ENCODE measurements around the gene CEP192.

Gene CEP192

GRCh38 chr18:13107074-13107473 is 115.9 kb downstream of the CEP192 start:
- no peak for DNase-seq

DNA sequence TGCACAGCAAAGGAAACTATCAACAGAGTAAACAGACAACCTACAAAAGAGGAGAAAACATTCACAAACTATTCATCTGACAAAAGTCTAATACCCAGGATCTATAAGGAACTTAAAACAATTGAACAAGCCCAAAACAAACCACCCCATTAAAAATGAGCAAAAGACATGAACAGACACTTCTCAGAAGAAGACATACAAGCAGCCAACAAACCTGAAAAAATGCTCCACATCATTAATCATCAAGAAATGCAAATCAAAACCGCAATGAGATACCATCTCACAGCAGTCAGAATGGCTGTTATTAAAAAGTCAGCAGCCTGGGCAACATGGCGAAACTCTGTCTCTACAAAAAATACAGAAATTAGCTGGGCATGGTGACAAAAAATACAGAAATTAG is 117.2 kb downstream of the CEP192 start:
- DNase-seq = no peak

DNA sequence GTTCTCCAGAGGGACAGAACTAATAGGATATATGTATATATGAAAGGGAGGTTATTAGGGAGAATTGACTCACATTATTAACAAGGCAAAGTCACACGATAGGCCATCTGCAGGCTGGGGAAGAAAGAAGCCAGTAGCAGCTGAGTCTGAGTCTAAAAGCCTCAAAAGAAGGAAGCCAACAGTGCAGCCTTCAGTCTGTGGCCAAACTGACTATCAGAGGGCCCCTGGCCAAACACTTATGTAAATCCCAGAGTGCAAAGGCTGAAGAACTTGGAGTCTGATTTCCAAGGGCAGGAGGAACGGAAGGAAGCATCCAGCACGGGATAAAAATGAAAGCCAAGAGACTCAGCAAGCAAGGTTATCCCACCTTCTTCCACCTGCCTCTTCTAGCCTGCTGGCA is 119.4 kb downstream of the CEP192 start:
- DNase-seq = no peak

DNA sequence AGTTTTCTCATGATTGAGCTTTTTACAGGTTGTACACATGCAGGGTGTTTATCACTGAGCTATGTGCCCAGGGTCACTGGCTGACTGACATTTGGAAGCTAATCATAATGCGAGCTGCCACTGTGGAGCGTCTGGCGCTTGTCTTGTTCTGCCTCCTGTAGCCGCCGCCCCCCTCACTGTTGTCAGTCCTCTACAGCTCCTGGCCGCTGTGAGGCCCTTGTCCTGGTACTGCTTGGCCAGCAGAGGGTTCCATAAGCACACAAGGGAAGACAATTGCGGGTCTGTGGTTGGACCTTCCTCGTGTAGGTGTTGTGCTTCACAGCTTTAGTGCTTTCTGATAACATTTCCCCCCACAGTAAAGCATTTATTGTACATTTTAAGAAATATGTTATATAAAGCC is 121.8 kb downstream of the CEP192 start:
- DNase-seq = no peak

- no peak for DNase-seq
These were observed 129.1 kb downstream of the CEP192 start for GRCh38 chr18:13120255-13120654.

DNA sequence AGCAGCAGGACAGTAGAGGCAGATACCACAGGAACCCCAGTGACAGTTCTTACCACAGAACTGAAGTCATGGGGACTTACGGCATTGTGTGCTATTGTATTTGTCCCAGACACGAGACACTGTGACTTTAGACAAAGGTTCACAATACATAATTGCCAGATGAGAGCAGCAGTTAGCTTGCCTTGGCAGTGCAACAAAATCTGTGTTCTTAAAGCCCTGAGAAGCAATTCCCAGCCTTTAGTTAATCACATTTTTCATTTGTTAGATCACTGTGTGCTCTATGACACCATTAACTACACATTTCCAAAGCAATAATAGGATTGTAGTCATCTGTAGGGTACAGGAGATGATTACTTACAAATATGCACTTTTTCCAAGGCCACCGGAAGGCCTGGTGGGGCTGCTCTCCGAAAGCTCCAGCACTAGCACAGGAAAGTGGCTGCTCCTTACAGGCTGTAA is 129.8 kb downstream of the CEP192 start:
- no peak for DNase-seq

GRCh38 chr18:13124411-13124810 is 133.2 kb downstream of the CEP192 start:
- no peak for DNase-seq

DNA sequence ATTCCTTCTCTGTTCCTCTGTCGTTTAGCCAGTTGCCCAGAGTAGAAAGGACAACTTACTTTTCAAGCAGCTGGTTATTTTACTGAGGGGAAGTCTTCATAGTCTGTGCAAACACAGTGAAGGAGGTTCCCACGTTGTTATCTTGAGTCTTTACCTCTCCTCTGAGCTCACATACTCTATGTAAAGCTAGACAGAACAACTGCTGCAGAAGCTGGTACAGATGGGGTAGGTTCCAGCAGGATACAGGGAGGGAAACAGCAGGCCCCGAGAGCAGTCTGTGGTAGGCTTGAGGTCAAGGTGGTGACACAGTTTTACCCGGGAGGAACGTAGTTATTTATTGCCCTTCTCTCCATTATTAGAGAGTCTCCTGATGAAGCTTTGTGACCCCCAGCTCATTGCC is 134.0 kb downstream of the CEP192 start:
- no peak for DNase-seq

DNA sequence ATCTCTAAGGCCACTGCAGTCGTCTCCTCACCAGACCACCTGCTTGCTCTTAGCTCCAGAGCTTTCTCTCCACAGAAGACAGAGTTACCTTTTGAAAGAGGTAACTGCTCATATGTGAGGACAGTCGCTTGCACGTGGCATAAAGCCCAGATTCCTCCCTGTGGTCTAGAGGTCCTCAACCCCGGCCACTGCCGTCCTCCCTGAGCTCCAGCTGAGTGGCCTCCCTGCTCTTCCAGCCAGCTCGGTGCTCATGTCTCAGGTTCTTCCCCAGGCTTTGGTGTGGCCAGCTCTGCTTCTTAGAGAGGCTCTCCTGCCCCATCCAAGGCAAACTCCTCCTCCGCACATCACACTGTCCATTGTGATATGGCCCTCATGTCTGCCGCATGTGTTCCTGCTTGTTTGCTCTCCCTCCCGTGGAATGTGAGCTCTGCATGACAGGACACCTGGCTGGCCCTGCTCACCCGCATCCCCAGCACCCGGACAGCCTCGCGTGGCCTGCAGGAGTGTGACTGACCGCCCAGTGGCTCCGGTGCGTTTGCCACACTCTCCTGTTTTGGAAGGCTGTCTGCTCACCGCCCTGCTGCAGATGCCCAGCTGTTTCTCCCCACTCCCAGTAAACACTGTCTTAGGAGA is 135.9 kb downstream of the CEP192 start:
- DNase-seq = no peak

- DNase-seq = no peak
These were observed 140.1 kb downstream of the CEP192 start for GRCh38 chr18:13131283-13131682.

GRCh38 chr18:13134551-13135401 is 143.6 kb downstream of the CEP192 start:
- DNase-seq = no peak

GRCh38 chr18:13136056-13136903 is 145.1 kb downstream of the CEP192 start:
- DNase-seq = no peak

GRCh38 chr18:13136904-13137669 is 145.9 kb downstream of the CEP192 start:
- DNase-seq = no peak

DNA sequence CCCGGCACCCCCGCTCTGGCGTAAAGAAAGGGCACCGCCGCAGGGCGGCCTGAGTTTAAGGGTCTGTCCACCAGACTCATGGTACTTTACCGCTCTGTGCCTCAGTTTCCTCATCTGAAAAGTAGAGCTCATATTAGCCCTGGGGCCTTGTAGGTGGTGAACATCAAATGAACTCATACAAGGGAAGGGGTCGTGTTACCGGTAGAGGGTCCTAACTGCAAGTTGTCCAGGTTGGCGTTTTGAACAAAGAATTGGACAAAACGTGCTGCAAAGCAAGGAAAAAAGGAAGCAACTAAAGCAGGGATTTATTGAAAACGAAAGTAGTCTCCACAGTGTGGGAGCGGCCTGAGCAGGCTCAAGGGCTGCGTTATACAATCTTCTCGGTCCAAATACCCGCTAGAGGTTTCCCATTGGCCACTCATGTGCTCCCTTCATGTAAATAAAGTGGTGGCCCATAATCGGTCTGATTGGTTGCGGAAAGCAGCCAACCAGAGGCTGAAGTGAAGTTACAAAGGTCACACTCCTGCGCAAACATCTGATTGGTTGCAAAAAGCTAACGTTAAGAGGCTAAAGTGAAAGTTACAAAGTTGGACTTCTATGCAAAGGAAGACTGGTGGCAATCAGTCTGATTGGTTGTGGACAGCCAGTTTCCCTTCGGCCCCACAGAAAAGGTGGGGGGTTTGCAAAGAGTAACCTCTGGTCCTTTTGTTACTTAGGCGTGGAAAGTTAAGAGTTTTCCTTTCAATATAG is 146.7 kb downstream of the CEP192 start:
- DNase-seq = no peak

- DNase-seq = no peak
These were observed 147.4 kb downstream of the CEP192 start for GRCh38 chr18:13138420-13139139.

GRCh38 chr18:13139885-13140450 is 148.8 kb downstream of the CEP192 start:
- DNase-seq = no peak

- DNase-seq = no peak
These were observed 150.0 kb downstream of the CEP192 start for GRCh38 chr18:13141209-13141608.

DNA sequence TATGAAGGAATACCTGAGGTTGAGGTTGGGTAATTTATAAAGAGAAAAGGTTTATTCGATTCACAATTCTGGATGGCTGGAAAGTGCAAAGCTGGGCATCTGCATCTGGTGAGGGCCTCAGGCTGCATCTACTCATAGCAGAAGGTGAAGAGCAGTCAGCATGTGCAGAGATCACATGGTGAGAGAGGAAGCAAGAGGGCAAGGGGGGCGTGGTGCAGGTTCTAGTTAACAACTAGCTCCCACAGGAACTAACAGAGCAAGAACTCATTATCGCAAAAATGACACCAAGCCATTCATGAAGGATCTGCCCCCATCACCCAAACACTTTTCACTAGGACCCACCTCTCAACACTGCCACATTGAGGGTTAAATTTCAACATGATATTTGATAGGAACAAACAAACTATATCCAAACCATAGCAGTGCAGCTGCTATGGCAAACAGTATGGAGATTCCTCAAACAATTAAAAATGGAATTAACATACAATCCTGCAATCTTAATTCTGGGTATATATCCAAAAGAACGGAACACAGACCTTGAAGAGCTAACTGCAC is 154.6 kb downstream of the CEP192 start:
- DNase-seq = no peak

DNA sequence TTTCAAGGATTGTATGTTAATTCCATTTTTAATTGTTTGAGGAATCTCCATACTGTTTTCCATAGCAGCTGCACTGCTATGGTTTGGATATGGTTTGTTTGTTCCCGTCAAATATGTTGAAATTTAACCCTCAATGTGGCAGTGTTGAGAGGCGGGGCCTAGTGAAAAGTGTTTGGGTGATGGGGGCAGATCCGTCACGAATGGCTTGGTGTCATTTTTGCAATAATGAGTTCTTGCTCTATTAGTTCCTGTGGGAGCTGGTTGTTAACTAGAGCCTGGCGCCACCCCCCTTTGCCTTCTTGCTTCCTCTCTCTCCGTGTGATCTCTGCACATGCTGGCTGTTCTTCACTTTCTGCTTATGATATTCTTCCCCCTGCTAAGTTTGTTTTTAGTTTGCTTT is 156.0 kb downstream of the CEP192 start:
- no peak for DNase-seq

GRCh38 chr18:13151656-13152055 is 160.5 kb downstream of the CEP192 start:
- DNase-seq = no peak

- DNase-seq = no peak
These were observed 167.3 kb downstream of the CEP192 start for GRCh38 chr18:13158428-13158827.

Data from NCI-H446 treated with DMSO at 0.1 percent for 48 hours (cell line).